GM23338 (cell line): Measurements from ENCODE around the gene ZFHX3.

Experiments used
- CREB1 ChIP-seq: fragments of 250-450 bp; sonication (Bioruptor Pico); IDR thresholded peaks from 2 replicates; pipeline ENCODE4 v1.5.0; 2020; ENCODE audit warnings: low read depth, mild to moderate bottlenecking, moderate library complexity
- CTCF ChIP-seq, 2 experiments: fragments of 200-600 bp in 1 of 2; sonication (generic) in 1 of 2; conservative IDR thresholded peaks; 2 replicates each; pipeline versions ENCODE4 v1.5.1 to v1.6.1; 2016 to 2017; ENCODE audit warnings: antibody characterized with exemption in 2 of 2, low read depth in 2 of 2, mild to moderate bottlenecking in 2 of 2, moderate library complexity in 1 of 2
- ETS1 ChIP-seq: IDR thresholded peaks from 2 replicates; pipeline ENCODE4 v1.6.1; 2016; ENCODE audit warnings: antibody characterized with exemption
- EZH2 ChIP-seq: fragments of 200-600 bp; sonication (generic); IDR thresholded peaks from one replicate; pipeline ENCODE4 v1.8.0; 2017; ENCODE audit warnings: antibody characterized with exemption, mild to moderate bottlenecking, low read depth; ENCODE audit not compliant: unreplicated experiment
- EZH2phosphoT487 ChIP-seq: fragments of 200-600 bp; sonication (generic); IDR thresholded peaks from one replicate; pipeline ENCODE4 v1.8.1; 2018; ENCODE audit warnings: antibody characterized with exemption; ENCODE audit not compliant: unreplicated experiment
- JUNB ChIP-seq: IDR thresholded peaks from one replicate; pipeline ENCODE4 v1.6.1; 2016; ENCODE audit warnings: antibody characterized with exemption; ENCODE audit not compliant: unreplicated experiment
- NANOG ChIP-seq: IDR thresholded peaks from 2 replicates; pipeline ENCODE4 v1.6.1; 2016; ENCODE audit warnings: antibody characterized with exemption, borderline replicate concordance
- POLR2AphosphoS5 ChIP-seq: IDR thresholded peaks from 2 replicates; pipeline ENCODE4 v1.6.1; 2016; ENCODE audit warnings: antibody characterized with exemption, low read depth
- STAT1 ChIP-seq: IDR thresholded peaks from one replicate; pipeline ENCODE4 v1.6.1; 2016; ENCODE audit warnings: antibody characterized with exemption; ENCODE audit not compliant: unreplicated experiment
- ZNF114 ChIP-seq: fragments of 250-450 bp; sonication (Bioruptor Pico); IDR thresholded peaks from 2 replicates; pipeline ENCODE4 v1.5.0; 2020; ENCODE audit warnings: mild to moderate bottlenecking, moderate library complexity
- ZNF331 ChIP-seq: fragments of 250-450 bp; sonication (Bioruptor Pico); IDR thresholded peaks from 2 replicates; pipeline ENCODE4 v1.5.0; 2020; ENCODE audit warnings: low read depth, mild to moderate bottlenecking, moderate library complexity
- TF ChIP-seq, protein P1 (sequence below): IDR thresholded peaks from one replicate; pipeline ENCODE4 v1.6.1; 2018; ENCODE audit warnings: antibody characterized with exemption; ENCODE audit not compliant: unreplicated experiment
- TF ChIP-seq, protein P2 (sequence below): fragments of 250-450 bp; sonication (Bioruptor Pico); IDR thresholded peaks from 2 replicates; pipeline ENCODE4 v1.5.0; 2020; ENCODE audit warnings: mild to moderate bottlenecking, moderate library complexity

GRCh38 chr16:72985995-72986394, 61.9 kb downstream of the ZFHX3 start:
- TF ChIP-seq EZH2: no peak
- no peak for TF ChIP-seq CTCF (conservative IDR thresholded peaks at IDR 0.05; ENCODE audit: low read depth in 2 of 2)
- no peak for TF ChIP-seq EZH2phosphoT487
- no peak for TF ChIP-seq POLR2AphosphoS5
- TF ChIP-seq, protein P1, sequence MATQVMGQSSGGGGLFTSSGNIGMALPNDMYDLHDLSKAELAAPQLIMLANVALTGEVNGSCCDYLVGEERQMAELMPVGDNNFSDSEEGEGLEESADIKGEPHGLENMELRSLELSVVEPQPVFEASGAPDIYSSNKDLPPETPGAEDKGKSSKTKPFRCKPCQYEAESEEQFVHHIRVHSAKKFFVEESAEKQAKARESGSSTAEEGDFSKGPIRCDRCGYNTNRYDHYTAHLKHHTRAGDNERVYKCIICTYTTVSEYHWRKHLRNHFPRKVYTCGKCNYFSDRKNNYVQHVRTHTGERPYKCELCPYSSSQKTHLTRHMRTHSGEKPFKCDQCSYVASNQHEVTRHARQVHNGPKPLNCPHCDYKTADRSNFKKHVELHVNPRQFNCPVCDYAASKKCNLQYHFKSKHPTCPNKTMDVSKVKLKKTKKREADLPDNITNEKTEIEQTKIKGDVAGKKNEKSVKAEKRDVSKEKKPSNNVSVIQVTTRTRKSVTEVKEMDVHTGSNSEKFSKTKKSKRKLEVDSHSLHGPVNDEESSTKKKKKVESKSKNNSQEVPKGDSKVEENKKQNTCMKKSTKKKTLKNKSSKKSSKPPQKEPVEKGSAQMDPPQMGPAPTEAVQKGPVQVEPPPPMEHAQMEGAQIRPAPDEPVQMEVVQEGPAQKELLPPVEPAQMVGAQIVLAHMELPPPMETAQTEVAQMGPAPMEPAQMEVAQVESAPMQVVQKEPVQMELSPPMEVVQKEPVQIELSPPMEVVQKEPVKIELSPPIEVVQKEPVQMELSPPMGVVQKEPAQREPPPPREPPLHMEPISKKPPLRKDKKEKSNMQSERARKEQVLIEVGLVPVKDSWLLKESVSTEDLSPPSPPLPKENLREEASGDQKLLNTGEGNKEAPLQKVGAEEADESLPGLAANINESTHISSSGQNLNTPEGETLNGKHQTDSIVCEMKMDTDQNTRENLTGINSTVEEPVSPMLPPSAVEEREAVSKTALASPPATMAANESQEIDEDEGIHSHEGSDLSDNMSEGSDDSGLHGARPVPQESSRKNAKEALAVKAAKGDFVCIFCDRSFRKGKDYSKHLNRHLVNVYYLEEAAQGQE: no peak
- no peak for TF ChIP-seq STAT1
- TF ChIP-seq JUNB: no peak
- no peak for TF ChIP-seq CREB1 (CRISPR knock-in tag)
- TF ChIP-seq ETS1: no peak
- no peak for TF ChIP-seq ZNF114 (CRISPR knock-in tag)
- no peak for TF ChIP-seq ZNF331 (CRISPR knock-in tag)
- no peak for TF ChIP-seq NANOG
- TF ChIP-seq, protein P2, sequence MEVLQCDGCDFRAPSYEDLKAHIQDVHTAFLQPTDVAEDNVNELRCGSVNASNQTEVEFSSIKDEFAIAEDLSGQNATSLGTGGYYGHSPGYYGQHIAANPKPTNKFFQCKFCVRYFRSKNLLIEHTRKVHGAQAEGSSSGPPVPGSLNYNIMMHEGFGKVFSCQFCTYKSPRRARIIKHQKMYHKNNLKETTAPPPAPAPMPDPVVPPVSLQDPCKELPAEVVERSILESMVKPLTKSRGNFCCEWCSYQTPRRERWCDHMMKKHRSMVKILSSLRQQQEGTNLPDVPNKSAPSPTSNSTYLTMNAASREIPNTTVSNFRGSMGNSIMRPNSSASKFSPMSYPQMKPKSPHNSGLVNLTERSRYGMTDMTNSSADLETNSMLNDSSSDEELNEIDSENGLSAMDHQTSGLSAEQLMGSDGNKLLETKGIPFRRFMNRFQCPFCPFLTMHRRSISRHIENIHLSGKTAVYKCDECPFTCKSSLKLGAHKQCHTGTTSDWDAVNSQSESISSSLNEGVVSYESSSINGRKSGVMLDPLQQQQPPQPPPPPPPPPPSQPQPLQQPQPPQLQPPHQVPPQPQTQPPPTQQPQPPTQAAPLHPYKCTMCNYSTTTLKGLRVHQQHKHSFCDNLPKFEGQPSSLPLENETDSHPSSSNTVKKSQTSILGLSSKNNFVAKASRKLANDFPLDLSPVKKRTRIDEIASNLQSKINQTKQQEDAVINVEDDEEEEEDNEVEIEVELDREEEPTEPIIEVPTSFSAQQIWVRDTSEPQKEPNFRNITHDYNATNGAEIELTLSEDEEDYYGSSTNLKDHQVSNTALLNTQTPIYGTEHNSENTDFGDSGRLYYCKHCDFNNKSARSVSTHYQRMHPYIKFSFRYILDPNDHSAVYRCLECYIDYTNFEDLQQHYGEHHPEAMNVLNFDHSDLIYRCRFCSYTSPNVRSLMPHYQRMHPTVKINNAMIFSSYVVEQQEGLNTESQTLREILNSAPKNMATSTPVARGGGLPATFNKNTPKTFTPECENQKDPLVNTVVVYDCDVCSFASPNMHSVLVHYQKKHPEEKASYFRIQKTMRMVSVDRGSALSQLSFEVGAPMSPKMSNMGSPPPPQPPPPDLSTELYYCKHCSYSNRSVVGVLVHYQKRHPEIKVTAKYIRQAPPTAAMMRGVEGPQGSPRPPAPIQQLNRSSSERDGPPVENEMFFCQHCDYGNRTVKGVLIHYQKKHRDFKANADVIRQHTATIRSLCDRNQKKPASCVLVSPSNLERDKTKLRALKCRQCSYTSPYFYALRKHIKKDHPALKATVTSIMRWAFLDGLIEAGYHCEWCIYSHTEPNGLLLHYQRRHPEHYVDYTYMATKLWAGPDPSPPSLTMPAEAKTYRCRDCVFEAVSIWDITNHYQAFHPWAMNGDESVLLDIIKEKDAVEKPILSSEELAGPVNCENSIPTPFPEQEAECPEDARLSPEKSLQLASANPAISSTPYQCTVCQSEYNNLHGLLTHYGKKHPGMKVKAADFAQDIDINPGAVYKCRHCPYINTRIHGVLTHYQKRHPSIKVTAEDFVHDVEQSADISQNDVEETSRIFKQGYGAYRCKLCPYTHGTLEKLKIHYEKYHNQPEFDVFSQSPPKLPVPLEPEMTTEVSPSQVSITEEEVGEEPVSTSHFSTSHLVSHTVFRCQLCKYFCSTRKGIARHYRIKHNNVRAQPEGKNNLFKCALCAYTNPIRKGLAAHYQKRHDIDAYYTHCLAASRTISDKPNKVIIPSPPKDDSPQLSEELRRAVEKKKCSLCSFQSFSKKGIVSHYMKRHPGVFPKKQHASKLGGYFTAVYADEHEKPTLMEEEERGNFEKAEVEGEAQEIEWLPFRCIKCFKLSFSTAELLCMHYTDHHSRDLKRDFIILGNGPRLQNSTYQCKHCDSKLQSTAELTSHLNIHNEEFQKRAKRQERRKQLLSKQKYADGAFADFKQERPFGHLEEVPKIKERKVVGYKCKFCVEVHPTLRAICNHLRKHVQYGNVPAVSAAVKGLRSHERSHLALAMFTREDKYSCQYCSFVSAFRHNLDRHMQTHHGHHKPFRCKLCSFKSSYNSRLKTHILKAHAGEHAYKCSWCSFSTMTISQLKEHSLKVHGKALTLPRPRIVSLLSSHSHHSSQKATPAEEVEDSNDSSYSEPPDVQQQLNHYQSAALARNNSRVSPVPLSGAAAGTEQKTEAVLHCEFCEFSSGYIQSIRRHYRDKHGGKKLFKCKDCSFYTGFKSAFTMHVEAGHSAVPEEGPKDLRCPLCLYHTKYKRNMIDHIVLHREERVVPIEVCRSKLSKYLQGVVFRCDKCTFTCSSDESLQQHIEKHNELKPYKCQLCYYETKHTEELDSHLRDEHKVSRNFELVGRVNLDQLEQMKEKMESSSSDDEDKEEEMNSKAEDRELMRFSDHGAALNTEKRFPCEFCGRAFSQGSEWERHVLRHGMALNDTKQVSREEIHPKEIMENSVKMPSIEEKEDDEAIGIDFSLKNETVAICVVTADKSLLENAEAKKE (CRISPR knock-in tag): no peak
